CD14-positive monocyte (primary cell): Measurements from ENCODE around the gene HNRNPC. TPM values are rescaled to one million over a fixed set of nuclear protein-coding genes. Genes with fewer than 3 reads are reported as not detected.

ENCODE experiments used
- DNase-seq, 3 donors: peaks; one replicate each; pipeline ENCODE4 v3.0.0-alpha.2; 2011 to 2022
- H2AFZ ChIP-seq: 2 replicates; pipeline ENCODE4 v1.6.0; 2012; ENCODE audit warnings: mild to moderate bottlenecking, low read depth, low read length, inconsistent platforms; ENCODE audit not compliant: insufficient read depth, poor library complexity, severe bottlenecking
- H3K27ac ChIP-seq, 2 donors: 1 replicate in 1 of 2; 2 replicates in 1 of 2; pipeline ENCODE4 v1.5.1; 2012 to 2013; ENCODE audit warnings: low read length in 2 of 2, control low read depth in 1 of 2, inconsistent platforms in 1 of 2, low read depth in 1 of 2, mild to moderate bottlenecking in 1 of 2
- H3K27me3 ChIP-seq, 2 donors: one replicate each; pipeline versions ENCODE4 v1.6.0 to v1.6.1; 2011 to 2013; ENCODE audit warnings: low read length in 2 of 2; ENCODE audit not compliant: control insufficient read depth in 2 of 2, insufficient read depth in 2 of 2
- H3K36me3 ChIP-seq, 2 donors: replicated peaks in 1 of 2; 1 replicate in 1 of 2; 2 replicates in 1 of 2; pipeline versions ENCODE4 v1.5.1 to v1.6.1; 2012 to 2013; ENCODE audit warnings: low read length in 2 of 2, control low read depth in 1 of 2, inconsistent platforms in 1 of 2, mild to moderate bottlenecking in 1 of 2; ENCODE audit not compliant: insufficient read depth in 2 of 2, control insufficient read depth in 1 of 2
- H3K4me1 ChIP-seq, 2 donors: 1 replicate in 1 of 2; 2 replicates in 1 of 2; pipeline versions ENCODE4 v1.5.1 to v1.6.1; 2012 to 2013; ENCODE audit warnings: low read length in 2 of 2, control low read depth in 1 of 2, inconsistent platforms in 1 of 2, mild to moderate bottlenecking in 1 of 2, moderate library complexity in 1 of 2; ENCODE audit not compliant: insufficient read depth in 2 of 2, control insufficient read depth in 1 of 2
- H3K4me2 ChIP-seq: replicated peaks from 2 replicates; pipeline ENCODE3; 2012; ENCODE audit warnings: low read length, moderate library complexity, mild to moderate bottlenecking; ENCODE audit not compliant: poor library complexity, severe bottlenecking; ENCODE audit errors: extremely low read depth
- H3K4me3 ChIP-seq, 3 experiments: fragments of 200-600 bp in 1 of 3; sonication (generic) in 1 of 3; replicated peaks in 1 of 3; 1 replicate in 2 of 3; 2 replicates in 1 of 3; pipeline ENCODE4 v1.5.1; 2011 to 2013; ENCODE audit warnings: low read length in 3 of 3, mild to moderate bottlenecking in 3 of 3, control low read depth in 2 of 3, low read depth in 2 of 3, inconsistent platforms in 1 of 3, moderate library complexity in 1 of 3
- H3K79me2 ChIP-seq: 2 replicates; pipeline ENCODE4 v1.6.0; 2012; ENCODE audit warnings: mild to moderate bottlenecking, control low read depth, inconsistent platforms, low read length, moderate library complexity; ENCODE audit not compliant: insufficient read depth
- H3K9ac ChIP-seq: 2 replicates; pipeline ENCODE4 v1.6.0; 2017; ENCODE audit warnings: low read length, mild to moderate bottlenecking; ENCODE audit not compliant: insufficient read depth, poor library complexity, severe bottlenecking
- H3K9me3 ChIP-seq, 2 donors: replicated peaks in 1 of 2; 1 replicate in 1 of 2; 2 replicates in 1 of 2; pipeline versions ENCODE4 v1.5.1 to v1.6.1; 2012 to 2013; ENCODE audit warnings: low read length in 2 of 2, control low read depth in 1 of 2; ENCODE audit not compliant: control insufficient read depth in 1 of 2, insufficient read depth in 1 of 2
- H4K20me1 ChIP-seq: 2 replicates; pipeline ENCODE4 v1.6.0; 2012; ENCODE audit warnings: mild to moderate bottlenecking, low read length, control low read depth, moderate library complexity; ENCODE audit not compliant: insufficient read depth
- H3K27ac Mint-ChIP-seq, 7 donors: one replicate each; pipeline ENCODE4 v1.8.0; 2020; ENCODE audit warnings: mild to moderate bottlenecking in 7 of 7, mixed read lengths in 7 of 7, moderate library complexity in 6 of 7, inconsistent platforms in 2 of 7
- H3K27me3 Mint-ChIP-seq, 3 donors: one replicate each; pipeline ENCODE4 v1.8.0; 2021 to 2022; ENCODE audit warnings: low read depth in 3 of 3, mild to moderate bottlenecking in 3 of 3, mixed read lengths in 3 of 3, moderate library complexity in 3 of 3, inconsistent platforms in 1 of 3
- H3K36me3 Mint-ChIP-seq, 2 donors: one replicate each; pipeline ENCODE4 v1.8.0; 2020; ENCODE audit warnings: mixed read lengths in 2 of 2, inconsistent platforms in 1 of 2, mild to moderate bottlenecking in 1 of 2
- H3K4me1 Mint-ChIP-seq: one replicate; pipeline ENCODE4 v1.8.0; 2020; ENCODE audit warnings: mild to moderate bottlenecking, mixed read lengths
- H3K4me3 Mint-ChIP-seq, 2 donors: one replicate each; pipeline ENCODE4 v1.8.0; 2020; ENCODE audit warnings: mild to moderate bottlenecking in 2 of 2, mixed read lengths in 2 of 2, moderate library complexity in 1 of 2
- H3K9me3 Mint-ChIP-seq, 7 donors: one replicate each; pipeline ENCODE4 v1.8.0; 2020 to 2022; ENCODE audit warnings: mixed read lengths in 7 of 7, mild to moderate bottlenecking in 6 of 7, moderate library complexity in 6 of 7, inconsistent platforms in 2 of 7
- CTCF ChIP-seq: fragments of 200-600 bp; IDR thresholded peaks from one replicate; pipeline ENCODE4 v1.8.0; 2022; ENCODE audit warnings: antibody characterized with exemption, mild to moderate bottlenecking
- WGBS: methylation state at CpG from one replicate; pipeline ENCODE4 v1.1.5; 2013; ENCODE audit warnings: missing lambda C conversion rate; ENCODE audit not compliant: insufficient coverage; 5-methylcytosine and 5-hydroxymethylcytosine counted together
- intact Hi-C, 2 donors: fragments of 100-400 bp; cut with micrococcal nuclease; formaldehyde crosslinking; loops; one replicate each; pipeline versions ENCODE4 v1.15.0 to v1.15.1; 2023
- polyA plus RNA-seq, 3 donors: library from polyadenylated mRNA; depleted of rRNA in 1 of 3; unstranded in 2 of 3; stranded (reverse) in 1 of 3; fragments of 300-500 nt in 2 of 3; fragments of >200 nt in 1 of 3; fragmentation: Illumina TruSeq in 2 of 3; gene quantifications; 1 replicate in 2 of 3; 2 replicates in 1 of 3; pipeline ENCODE4 v1.2.3, GENCODE V29; 2012 to 2021

Gene HNRNPC
- polyA plus RNA-seq, 3 donors: 391 to 609 (median 580) TPM

- intact Hi-C loops: loop anchor here in 1 of 2 donors (5.0 kb wide), 2 partner anchors 45 to 165 kb away; partner anchors contain the start of gene TMEM253
Observed at GRCh38 chr14:21267431-21267845, 1.8 kb downstream of the HNRNPC start.

More at GRCh38 chr14:21267431-21267845, 1.8 kb downstream of the HNRNPC start:
- peak overlapping the region; percentile 100 for H3K4me3 Mint-ChIP-seq
- Histone ChIP-seq H3K79me2 (peaks cover 69% of the 10 kb centered on the region), H3K9me3 (no peaks in the 10 kb centered on the region), H3K27ac (peak overlapping the region in 1 of 2 donors; percentile 99), H2AFZ (no peak overlapping the region), H3K9ac (peak overlapping the region; percentile 97), H3K4me1 (peaks cover 57 to 68% of the 10 kb centered on the region in 2 donors), H3K36me3 (peaks cover 25 to 39% of the 10 kb centered on the region in 2 donors), H3K4me2 (peak overlapping the region; percentile 83), H3K4me3 (peak overlapping the region; percentile 95 to 98 (median 97)), H4K20me1 (peaks cover 66% of the 10 kb centered on the region), H3K27me3 (no peaks in the 10 kb centered on the region)
- WGBS: 0% methylated on average over 4 of the region's 10 CpGs
- no peaks in the 10 kb centered on the region for H3K27me3 Mint-ChIP-seq
- peaks cover 0 to 2% (median 0%) of the 10 kb centered on the region in 7 donors for H3K9me3 Mint-ChIP-seq
- H3K4me1 Mint-ChIP-seq: peaks cover 61% of the 10 kb centered on the region
- peak overlapping the region; percentile 71 to 100 (median 100) for H3K27ac Mint-ChIP-seq
- no peak for TF ChIP-seq CTCF
- DNase-seq: no peak
- peaks cover 41 to 51% of the 10 kb centered on the region in 2 donors for H3K36me3 Mint-ChIP-seq
